Type B pancreatic cell (in vitro differentiated cells): ENCODE results near the gene TSEN54. TPM values are rescaled to one million over a fixed set of nuclear protein-coding genes. Genes with fewer than 3 reads are reported as not detected.

ENCODE experiments used
- DNase-seq: peaks from one replicate; pipeline ENCODE4 v3.0.0; 2021; ENCODE audit warnings: mixed read lengths; ENCODE audit not compliant: unreplicated experiment; ENCODE audit errors: extremely low spot score
- H3K27ac Mint-ChIP-seq: 2 replicates; pipeline ENCODE4 v1.8.0; 2021; ENCODE audit warnings: mild to moderate bottlenecking, mixed read lengths
- H3K27me3 Mint-ChIP-seq: 2 replicates; pipeline ENCODE4 v1.8.0; 2021; ENCODE audit warnings: mixed read lengths
- H3K36me3 Mint-ChIP-seq: 2 replicates; pipeline ENCODE4 v1.8.0; 2021; ENCODE audit warnings: mixed read lengths
- H3K4me1 Mint-ChIP-seq: one replicate; pipeline ENCODE4 v1.8.0; 2021; ENCODE audit warnings: mixed read lengths; ENCODE audit not compliant: unreplicated experiment
- H3K4me3 Mint-ChIP-seq: 2 replicates; pipeline ENCODE4 v1.8.0; 2021; ENCODE audit warnings: mild to moderate bottlenecking, mixed read lengths
- H3K9me3 Mint-ChIP-seq: 2 replicates; pipeline ENCODE4 v1.8.0; 2021; ENCODE audit warnings: mixed read lengths
- total RNA-seq: library from RNA; stranded (reverse); gene quantifications from 2 replicates; pipeline ENCODE4 v1.2.1, GENCODE V29; 2021; ENCODE audit warnings: low replicate concordance
- TF ChIP-seq, protein P1 (sequence below): fragments of 200-600 bp; sonication (generic); conservative IDR thresholded peaks from 2 replicates; pipeline ENCODE4 v1.5.0; 2021; ENCODE audit warnings: antibody characterized with exemption, mild to moderate bottlenecking

TSEN54 gene
- total RNA-seq, 1 donor from 2014 or later = 41.0 TPM

DNA sequence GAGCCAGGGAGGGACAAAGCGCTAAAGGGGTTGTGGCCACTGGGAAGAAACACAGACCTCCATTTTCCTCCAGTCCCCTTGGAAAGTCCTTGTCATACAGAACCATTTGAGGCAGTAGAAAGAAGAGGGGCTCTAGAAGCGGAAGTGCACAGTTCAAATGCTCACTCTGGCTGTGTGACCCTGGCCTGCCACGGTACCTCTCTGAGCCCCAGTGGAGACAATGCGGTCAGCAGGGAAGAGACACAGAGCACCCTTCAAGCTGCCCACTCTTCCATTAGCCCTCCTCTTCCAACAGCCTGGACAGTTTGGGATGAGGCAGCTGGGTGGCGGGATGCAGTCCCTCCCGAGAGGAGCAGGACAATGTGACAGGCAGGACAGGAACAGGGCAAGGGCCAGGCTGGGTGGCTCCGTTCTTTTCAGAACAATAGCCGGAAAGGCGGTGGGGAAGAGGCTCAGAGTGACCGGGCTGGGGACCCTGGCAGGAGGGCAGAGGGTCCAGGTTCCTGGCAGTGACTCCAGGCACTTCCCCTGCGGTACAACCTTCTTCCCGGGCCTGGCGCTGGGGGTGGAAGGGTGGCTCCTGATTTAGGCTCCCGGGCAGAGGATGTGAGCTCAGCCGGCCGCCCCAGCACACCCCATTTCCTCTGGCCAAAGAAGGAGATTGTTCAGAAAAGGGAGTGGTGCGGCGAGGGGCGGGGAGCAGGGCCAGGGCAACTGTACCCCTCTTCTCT, 6.6 kb upstream of the TSEN54 start:
- DNase-seq = no peak
- H3K27ac Mint-ChIP-seq = no peak overlapping the region
- H3K27me3 Mint-ChIP-seq = no peaks in the 10 kb centered on the region
- H3K36me3 Mint-ChIP-seq = no peaks in the 10 kb centered on the region
- peaks cover 17% of the 10 kb centered on the region for H3K4me1 Mint-ChIP-seq
- H3K9me3 Mint-ChIP-seq = no peaks in the 10 kb centered on the region
- H3K4me3 Mint-ChIP-seq = no peak overlapping the region
- TF ChIP-seq, protein P1, sequence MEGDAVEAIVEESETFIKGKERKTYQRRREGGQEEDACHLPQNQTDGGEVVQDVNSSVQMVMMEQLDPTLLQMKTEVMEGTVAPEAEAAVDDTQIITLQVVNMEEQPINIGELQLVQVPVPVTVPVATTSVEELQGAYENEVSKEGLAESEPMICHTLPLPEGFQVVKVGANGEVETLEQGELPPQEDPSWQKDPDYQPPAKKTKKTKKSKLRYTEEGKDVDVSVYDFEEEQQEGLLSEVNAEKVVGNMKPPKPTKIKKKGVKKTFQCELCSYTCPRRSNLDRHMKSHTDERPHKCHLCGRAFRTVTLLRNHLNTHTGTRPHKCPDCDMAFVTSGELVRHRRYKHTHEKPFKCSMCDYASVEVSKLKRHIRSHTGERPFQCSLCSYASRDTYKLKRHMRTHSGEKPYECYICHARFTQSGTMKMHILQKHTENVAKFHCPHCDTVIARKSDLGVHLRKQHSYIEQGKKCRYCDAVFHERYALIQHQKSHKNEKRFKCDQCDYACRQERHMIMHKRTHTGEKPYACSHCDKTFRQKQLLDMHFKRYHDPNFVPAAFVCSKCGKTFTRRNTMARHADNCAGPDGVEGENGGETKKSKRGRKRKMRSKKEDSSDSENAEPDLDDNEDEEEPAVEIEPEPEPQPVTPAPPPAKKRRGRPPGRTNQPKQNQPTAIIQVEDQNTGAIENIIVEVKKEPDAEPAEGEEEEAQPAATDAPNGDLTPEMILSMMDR = no peak

DNA sequence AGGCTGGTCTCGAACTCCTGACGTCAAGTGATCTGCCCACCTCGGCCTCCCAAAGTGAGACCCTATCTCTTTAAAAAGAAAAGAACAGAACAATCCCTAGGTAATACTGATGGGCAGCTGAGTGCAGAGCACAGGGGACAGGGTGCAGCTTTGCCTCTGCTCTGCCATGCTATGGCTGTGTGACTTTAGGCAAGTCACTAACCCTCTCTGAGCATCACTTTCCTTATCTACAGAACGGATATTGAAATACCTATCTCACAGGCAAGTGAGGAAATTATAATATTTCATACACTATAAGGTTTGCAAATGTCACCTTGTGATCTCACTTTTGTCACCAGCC, 5.1 kb upstream of the TSEN54 start:
- H3K27me3 Mint-ChIP-seq = no peaks in the 10 kb centered on the region
- H3K9me3 Mint-ChIP-seq = no peaks in the 10 kb centered on the region
- TF ChIP-seq, protein P1 = no peak

DNA sequence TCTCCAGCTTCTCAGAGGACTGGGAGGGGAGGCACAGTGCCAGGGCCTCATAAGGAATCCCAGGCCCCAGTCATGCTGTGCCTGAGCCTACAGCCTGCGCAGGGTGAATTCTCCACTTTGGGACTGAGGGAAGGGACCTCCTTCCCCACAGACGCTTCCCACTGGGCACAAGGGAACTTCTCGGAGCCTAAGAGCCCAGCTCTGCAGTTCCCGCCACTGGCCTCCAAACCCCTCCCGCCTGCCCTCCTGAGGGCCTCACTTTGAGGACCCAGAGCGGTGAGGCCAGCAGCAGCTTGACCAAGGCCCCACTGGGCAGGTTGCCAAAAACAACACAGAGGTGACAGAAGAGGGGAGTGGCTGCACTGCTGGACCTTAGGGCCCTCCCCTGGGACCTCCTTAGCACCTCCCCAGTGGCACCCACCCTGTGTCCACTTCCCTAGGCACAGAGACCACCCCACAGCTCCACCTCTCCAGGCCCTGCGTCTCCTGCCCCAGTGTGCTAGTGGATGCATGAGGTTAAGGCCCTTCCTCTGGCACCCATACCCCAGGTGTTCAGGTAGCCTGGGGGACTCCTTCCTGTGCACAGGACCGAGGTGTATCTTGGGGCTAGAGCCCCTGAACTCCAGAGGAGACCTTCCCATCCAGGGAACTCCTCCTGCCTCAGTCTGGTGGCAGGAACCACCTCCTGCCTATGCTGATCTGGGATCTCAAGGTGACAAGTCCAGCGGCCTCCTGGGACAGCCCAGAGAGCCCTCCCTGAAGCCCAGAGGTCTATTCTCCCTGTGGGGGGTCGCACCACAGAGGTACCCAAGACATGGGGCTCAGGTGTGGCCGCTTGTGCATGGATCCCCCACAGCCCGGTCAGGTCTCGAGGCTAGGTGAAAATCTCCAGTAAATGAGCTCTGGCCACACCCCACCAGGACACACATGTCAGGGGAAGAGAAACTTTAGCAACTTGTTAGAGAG, 4.4 kb upstream of the TSEN54 start:
- H3K4me1 Mint-ChIP-seq = peaks cover 17% of the 10 kb centered on the region
- TF ChIP-seq, protein P1 = no peak
- H3K4me3 Mint-ChIP-seq = peak overlapping the region; percentile 39
- H3K36me3 Mint-ChIP-seq = no peaks in the 10 kb centered on the region
- H3K9me3 Mint-ChIP-seq = no peaks in the 10 kb centered on the region
- DNase-seq = no peak
- H3K27ac Mint-ChIP-seq = peak overlapping the region; percentile 21
- no peaks in the 10 kb centered on the region for H3K27me3 Mint-ChIP-seq

More for the DNA sequence above, 5.1 kb upstream of the TSEN54 start:
- no peak for DNase-seq
- no peaks in the 10 kb centered on the region for H3K36me3 Mint-ChIP-seq
- no peak overlapping the region for H3K4me3 Mint-ChIP-seq
- no peak overlapping the region for H3K27ac Mint-ChIP-seq
- H3K4me1 Mint-ChIP-seq = peaks cover 17% of the 10 kb centered on the region

DNA sequence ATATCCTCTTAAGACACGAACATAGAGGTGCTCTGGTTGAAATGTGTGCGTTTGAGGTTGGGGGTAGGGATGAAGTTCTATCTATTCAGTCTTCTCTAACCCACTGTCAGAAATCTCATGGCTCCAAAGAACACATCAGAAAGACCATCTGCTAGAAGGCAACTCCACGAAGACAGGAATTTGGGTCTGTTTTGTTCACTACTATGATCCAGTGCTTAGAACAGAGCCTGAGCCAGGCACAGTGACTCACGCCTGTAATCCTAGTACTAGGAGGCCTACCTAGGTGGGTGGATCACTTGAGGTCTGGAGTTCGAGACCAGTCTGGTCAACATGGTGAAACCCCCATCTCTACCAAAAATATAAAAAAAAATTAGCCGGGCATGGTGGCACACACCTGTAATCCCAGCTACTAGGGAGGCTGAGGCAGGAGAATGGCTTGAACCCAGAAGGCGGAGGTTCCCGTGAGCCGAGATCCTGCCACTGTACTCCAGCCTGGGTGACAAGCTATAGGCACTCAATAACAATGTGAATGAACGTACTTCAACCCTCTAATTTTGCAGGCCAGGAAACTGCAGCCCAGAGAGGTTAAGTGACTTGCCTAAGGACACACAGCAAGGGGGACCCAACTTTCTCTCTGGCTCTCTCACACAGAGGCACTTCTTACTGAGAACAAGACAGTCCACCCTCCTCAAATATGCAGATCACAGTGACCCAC, 3.2 kb upstream of the TSEN54 start:
- Mint-ChIP-seq H3K36me3 (no peaks in the 10 kb centered on the region), H3K27ac (no peak overlapping the region), H3K4me3 (peak overlapping the region; percentile 86), H3K4me1 (peaks cover 28% of the 10 kb centered on the region), H3K9me3 (no peaks in the 10 kb centered on the region), H3K27me3 (no peaks in the 10 kb centered on the region)
- DNase-seq = no peak
- TF ChIP-seq, protein P1 = no peak

DNA sequence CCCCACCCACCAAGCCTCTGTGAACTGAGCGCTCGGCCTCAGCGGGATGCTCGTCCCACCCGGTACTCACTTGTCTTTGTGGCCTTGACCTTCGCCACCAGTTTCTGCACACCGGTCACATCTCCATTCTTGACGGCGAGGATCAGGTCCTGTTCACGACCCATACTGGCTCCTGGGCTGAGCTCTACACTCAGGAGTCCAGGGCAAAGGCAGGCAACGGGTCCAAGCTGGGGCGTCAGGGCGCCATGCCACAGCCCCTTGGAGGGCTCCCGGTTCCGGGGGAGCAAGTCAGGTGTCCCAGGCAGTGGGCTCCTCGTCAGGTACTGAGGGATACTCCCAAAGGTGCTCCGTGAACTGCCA, 2.7 kb upstream of the TSEN54 start:
- Mint-ChIP-seq H3K4me1 (peaks cover 32% of the 10 kb centered on the region), H3K27me3 (no peaks in the 10 kb centered on the region)

More for the DNA sequence above, 2.7 kb upstream of the TSEN54 start:
- Mint-ChIP-seq H3K4me3 (peak overlapping the region; percentile 86), H3K36me3 (peaks cover 3% of the 10 kb centered on the region), H3K27ac (no peak overlapping the region), H3K9me3 (no peaks in the 10 kb centered on the region)
- TF ChIP-seq, protein P1 = no peak
- no peak for DNase-seq
